ENCODE results near the gene LRRC8E.
"Not testable (repeated sequence)": the region's sequence is repeated elsewhere in the genome, so short reads cannot be mapped to it uniquely, and the experiment has no call there.

LRRC8E gene

GRCh38 chr19:7920519-7921301, 32.4 kb downstream of the LRRC8E start:
- peak; percentile 79 for DNase-seq (ENCODE audit: low read depth, low spot score)

GRCh38 chr19:7921302-7921966, 33.1 kb downstream of the LRRC8E start:
- DNase-seq (ENCODE audit: low read depth, low spot score) = no peak

- DNase-seq (ENCODE audit: low read depth, low spot score) = no peak
These were observed 33.9 kb downstream of the LRRC8E start for GRCh38 chr19:7921967-7922835.

GRCh38 chr19:7922836-7923195, 34.5 kb downstream of the LRRC8E start:
- no peak for DNase-seq (ENCODE audit: low read depth, low spot score)

GRCh38 chr19:7923295-7924191, 35.2 kb downstream of the LRRC8E start:
- DNase-seq (ENCODE audit: low read depth, low spot score) = no peak

- no peak for DNase-seq (ENCODE audit: low read depth, low spot score)
These were observed 35.9 kb downstream of the LRRC8E start for GRCh38 chr19:7924241-7924640.

- no peak for DNase-seq (ENCODE audit: low read depth, low spot score)
These were observed 36.4 kb downstream of the LRRC8E start for GRCh38 chr19:7924651-7925170.

- DNase-seq (ENCODE audit: low read depth, low spot score) = peak; percentile 95
These were observed 37.0 kb downstream of the LRRC8E start for GRCh38 chr19:7925171-7925851.

- peak; percentile 42 for DNase-seq (ENCODE audit: low read depth, low spot score)
These were observed 37.9 kb downstream of the LRRC8E start, which contains the start of gene CTXN1 for GRCh38 chr19:7926021-7926726. Gene CTXN1, minus strand, starts transcription at chr19:7926135. Its CDS starts 597 bp downstream, at chr19:7925538.

- DNase-seq (ENCODE audit: low read depth, low spot score) = peak; percentile 22
These were observed 38.7 kb downstream of the LRRC8E start for GRCh38 chr19:7926727-7927604.

GRCh38 chr19:7927605-7928333, 39.5 kb downstream of the LRRC8E start:
- DNase-seq (ENCODE audit: low read depth, low spot score) = no peak

GRCh38 chr19:7928334-7928706, 40.0 kb downstream of the LRRC8E start:
- DNase-seq (ENCODE audit: low read depth, low spot score) = no peak

GRCh38 chr19:7928741-7929701, 40.7 kb downstream of the LRRC8E start:
- DNase-seq (ENCODE audit: low read depth, low spot score) = peak; percentile 76

- DNase-seq (ENCODE audit: low read depth, low spot score) = not testable (repeated sequence)
These were observed 41.7 kb downstream of the LRRC8E start for GRCh38 chr19:7930030-7930429.

GRCh38 chr19:7930765-7931164, 42.5 kb downstream of the LRRC8E start:
- no peak for DNase-seq (ENCODE audit: low read depth, low spot score)

- DNase-seq (ENCODE audit: low read depth, low spot score) = no peak
These were observed 43.1 kb downstream of the LRRC8E start for GRCh38 chr19:7931221-7932061.
